Stimulated activated CD8-positive, alpha-beta memory T cell treated with anti-CD3 and anti-CD28 coated beads, Interleukin-4, amount 100 ng/mL, for 4 hours (primary cell): ENCODE results near the gene OSBP.
A peak's percentile ranks its signal among the peaks of the same experiment; 100 is the strongest.
"Not testable (repeated sequence)": the region's sequence is repeated elsewhere in the genome, so short reads cannot be mapped to it uniquely, and the experiment has no call there.

Experiments used
- DNase-seq, 2 donors: peaks; one replicate each; pipeline ENCODE4 v3.0.0-alpha.2; 2020; ENCODE audit warnings: low read depth in 2 of 2, low spot score in 1 of 2

OSBP gene

DNA sequence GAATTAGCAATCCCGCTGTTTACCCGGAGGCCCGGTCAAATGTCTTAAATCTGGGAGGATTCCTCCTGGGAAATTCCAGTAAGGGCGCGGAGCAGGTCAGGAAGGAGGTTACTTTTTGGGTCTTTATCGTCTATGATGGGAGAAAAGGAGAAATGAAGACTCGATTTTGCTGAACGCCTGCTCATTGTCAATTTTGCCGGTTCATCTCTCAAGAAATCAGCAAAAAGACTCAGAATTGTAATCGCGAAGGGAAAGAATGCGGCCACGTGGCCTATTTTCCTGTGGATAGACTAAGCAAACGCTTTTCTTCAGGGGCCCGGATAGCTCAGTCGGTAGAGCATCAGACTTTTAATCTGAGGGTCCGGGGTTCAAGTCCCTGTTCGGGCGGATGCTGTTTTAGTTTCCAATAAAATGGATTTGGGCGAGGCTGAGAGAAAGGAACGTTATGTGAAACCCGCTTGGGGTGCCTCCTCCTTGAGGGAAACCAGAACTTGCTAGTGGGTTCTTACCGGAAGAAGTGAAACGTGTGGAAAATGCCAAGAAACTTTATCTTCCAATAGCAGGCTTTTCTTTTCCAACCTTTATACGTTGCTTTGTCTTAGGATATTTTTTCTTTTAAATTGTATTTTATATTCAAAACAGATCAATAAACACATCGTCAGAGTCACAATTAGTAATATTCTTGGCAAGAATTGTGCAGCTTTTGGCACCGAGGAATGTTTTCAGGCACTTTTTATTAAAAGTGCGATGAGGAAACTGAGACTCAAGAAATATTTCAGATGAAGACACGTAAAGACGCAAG is 59.3 kb downstream of the OSBP start:
- DNase-seq = peak; percentile 18 to 39

DNA sequence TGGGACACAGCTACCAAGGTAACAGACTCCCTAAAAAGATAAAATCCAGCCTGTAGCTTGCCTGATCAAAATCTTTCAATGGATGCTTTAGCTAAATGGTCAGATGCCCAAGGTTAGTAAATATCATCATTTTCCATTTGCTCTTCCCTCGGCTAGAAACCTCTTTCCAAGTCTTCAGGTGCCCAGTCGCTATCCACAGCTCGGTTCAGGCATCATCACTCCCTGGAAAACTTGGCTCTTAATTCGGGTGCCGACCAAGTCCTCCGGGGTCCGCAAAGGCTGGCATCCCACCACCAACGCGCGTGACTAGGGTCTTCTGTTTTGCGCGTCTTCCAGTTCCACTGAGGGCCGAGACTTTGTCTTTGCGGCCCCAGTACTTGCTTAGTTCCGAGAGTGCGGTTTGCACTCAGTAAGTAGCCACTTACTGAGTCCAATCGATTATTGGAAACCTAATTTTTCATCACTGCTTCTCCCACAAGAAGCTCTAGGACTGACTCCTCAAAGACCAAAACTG is 59.9 kb downstream of the OSBP start:
- DNase-seq = no peak

DNA sequence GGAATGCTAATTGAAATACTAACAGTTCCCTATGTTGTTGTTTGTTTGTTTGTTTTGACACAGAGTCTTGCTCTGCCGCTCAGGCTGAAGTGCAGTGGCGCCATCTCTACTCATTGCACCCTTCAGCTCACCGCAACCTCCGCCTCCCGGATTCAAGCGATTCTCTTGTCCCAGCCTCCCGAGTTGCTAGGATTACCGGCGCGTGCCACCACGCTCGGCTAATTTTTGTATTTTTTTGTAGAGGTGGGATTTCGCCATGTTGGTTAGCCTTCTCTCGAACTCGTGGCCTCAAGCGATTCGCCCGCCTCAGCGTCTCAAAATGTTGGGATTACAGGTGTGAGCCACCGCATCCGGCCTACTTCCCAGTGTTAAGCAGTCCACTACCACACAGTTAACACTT is 62.3 kb downstream of the OSBP start:
- no peak for DNase-seq

DNA sequence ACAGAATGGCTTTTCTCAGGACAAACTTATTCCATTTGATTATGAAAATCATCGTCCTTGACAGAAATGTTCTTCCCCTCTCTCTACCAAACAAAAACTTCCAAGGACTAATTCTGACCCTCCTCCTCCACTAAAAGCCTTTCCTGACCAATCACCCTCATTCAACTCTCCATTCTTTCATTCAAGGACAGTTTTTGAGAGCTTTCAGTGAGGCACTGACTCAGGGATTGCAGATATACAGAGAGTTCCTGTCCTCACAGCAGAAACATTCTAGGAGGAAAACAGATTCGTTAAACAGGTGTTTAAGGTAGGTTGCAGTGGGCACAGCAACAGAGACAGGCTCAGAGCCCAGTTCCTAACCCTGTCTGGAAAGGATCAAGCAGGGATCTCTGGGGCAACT is 62.7 kb downstream of the OSBP start:
- DNase-seq = no peak

DNA sequence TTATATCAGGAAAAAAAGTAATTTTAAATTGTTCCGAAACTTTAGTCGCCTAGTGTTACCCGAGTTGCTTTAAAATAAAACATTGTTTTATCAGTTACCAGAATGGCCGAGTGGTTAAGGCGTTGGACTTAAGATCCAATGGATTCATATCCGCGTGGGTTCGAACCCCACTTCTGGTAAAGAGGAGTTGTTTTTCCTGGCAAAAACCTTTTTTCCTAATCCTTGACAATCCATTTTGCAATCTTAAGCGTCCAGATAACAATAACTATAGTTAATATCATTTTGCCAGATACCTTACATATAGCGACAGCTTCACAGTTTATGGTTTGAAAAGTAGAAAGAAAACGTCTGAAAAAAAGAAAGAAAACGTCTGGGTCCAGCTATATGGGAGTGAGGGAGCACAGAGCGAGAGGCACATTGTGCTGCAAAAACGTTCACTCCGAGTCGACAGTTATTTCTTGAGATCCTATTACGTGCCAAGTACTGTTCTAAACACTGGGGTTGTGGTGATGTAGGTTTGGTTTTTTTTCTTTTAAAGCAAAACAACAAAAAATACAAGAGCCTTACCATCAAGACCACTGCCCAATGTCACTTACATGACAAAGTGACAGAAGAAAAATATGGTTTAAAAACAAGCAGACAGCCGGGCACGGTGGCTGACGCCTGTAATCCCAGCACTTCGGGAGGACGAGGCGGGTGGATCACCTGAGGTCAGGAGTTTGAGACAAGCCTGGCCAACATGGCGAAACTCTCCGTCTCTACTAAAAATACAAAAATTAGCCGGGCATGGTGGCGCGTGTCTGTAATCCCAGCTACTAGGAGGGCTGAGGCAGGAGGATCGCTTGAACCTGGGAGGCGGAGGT is 63.7 kb downstream of the OSBP start:
- no peak for DNase-seq

DNA sequence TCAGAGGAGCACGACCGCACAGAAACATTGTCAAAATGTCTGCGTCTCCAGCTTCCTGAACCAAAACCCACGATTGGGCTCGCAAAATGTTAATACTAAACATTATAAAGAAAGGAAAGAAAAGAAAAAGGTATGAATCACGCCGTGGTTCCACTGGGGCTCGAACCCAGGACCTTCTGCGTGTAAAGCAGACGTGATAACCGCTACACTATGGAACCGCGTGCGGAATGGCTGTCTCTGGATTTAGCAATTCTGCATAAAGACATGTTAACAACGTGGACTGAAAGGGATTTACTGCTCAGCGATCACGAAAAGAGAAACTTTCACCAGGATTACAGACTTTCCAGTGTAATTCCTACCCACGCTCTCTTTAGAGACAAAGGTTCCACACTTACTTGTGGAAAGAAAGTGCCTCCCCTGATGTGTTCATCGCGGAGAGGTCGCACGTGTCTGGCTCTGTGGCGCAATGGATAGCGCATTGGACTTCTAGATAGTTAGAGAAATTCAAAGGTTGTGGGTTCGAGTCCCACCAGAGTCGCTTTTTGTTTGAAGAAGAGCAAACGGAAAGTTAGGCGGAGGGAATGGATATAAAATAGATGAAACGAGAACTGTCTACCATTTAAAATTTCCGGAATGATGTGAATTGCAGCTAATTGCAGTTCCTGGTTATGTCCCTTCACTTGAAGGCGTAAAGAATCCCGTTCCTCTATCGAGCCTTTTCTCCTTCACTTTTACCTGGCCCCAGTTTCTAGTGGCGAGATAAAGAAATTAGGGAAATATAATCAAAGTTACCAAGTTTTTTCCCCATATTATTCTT is 64.5 kb downstream of the OSBP start:
- DNase-seq = peak; percentile 50 to 81

DNA sequence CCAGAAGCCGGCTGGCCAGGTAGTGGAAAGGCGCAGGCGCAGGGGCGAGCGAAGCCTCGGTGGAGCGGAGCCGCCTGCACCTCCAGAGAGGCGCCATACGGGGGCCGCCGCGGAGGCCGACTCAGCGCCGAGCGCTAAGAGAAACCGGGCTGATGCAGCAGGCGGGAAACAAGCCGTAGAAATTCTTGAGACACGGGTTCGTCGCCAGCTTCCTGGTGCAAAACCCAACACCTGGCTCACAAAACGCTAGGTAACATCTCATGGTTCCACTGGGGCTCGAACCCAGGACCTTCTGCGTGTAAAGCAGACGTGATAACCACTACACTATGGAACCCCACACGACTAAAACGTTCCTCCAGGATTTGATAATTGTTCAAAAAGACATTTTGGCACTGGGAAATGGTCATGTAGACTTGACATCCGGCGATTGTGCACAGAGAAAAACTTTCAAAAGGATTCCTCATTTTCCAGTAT is 65.2 kb downstream of the OSBP start:
- DNase-seq = peak; percentile 70

DNA sequence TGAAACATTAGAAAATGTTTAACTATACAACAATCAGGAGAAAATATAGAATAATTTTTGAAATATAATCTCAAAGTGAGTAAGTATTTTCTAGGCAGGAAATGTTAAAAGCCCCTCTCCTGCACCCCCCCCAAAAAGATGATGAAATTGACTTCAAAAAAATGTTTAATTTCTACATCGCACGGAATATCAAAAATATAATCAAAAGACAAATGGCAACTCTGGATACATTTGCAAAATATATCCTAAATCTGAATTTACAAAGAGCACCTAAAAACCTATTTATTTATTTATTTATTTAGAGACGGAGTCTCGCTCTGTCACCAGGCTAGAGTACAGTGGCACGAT is 67.3 kb downstream of the OSBP start:
- no peak for DNase-seq

DNA sequence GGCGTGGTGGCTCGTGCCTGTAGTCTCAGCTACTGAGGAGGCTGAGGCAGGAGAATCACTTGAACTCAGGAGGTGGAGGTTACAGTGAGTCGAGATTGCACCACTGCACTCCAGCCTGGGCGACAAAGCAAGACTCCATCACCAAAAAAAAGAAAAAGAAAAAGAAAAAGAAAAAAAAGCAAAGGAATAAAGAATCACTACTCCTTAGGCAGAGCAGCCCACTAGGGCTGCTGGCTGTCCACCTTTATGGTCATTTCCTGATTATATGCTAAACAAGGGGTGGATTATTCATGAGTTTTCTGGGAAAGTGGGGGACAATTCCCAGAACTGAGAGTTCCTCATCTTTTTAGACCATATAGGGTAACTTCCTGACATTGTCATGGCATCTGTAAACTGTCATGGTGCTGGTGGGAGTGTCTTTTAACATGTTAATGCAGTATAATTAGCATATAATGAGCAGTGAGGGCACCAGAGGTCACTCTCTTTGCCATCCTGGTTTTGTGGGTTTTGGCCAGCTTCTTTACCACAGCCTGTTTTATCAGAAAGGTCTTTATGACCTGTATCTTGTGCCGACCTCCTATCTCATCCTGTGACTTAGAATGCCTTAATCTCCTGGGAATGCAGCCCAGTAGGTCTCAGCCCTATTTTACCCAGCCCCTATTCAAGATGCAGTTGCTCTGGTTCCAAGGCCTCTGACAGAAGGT is 67.8 kb downstream of the OSBP start:
- DNase-seq = not testable (repeated sequence)

DNA sequence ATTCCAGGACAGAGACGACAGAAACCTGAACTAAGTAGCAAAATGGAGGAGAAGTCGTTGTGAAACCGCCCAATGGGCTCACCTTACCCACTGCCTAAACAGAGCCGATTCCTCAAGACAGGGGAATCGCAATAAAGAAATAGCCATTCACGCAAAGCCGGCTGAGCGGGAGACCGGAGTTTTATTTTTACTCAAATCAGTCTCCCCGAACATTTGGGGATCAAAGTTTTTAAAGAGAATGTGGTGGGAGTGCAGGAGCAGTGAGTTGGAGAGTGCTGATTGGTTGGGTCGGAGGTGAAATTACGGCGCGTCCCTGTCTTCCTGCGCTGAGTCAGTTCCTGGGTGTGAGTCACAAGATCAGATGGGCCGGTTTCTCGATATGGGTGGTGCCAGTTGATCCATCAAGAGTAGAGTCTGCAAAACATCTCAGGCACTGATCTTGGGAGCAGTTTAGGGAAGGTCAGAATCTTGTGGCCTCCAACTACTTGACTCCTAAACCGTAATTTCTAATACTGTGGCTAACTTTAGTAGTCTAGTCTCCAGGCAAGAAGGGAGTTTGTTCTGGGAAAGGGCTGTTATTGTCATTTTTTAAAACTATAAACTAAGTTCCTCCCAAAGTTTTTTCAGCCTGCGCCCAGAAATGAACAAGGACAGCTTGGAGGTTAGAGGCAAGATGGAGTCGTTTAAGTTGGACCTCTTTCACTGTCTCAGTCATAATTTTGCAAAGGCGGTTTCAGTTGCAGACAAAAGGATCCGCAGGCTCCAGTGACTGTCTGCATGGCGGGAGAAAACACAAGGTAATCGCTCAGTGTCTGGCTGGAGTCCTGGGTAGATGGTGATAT is 70.2 kb downstream of the OSBP start:
- DNase-seq = no peak

DNA sequence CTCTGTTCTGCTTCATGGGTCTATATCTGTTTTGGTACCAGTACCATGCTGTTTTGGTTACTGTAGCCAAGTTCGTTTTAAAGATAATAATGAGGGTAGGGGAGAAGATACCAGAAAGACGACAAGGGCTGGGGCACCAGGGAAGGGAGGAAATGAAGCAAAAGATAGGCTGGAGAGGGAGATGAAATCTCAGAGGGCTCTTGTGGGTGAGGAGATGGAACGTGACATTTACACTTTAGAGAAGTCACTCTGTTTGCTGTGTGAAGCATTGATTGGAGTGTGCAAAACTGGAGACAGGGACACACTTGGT is 70.8 kb downstream of the OSBP start:
- no peak for DNase-seq

DNA sequence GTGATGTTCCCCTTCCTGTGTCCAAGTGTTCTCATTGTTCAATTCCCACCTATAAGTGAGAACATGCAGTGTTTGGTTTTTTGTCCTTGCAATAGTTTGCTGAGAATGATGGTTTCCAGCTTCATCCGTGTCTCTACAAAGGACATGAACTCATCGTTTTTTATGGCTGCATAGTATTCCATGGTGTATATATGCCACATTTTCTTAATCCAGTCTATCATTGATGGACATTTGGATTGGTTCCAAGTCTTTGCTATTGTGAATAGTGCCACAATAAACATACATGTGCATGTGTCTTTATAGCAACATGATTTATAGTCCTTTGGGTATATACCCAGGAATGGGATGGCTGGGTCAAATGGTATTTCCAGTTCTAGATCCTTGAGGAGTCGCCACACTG is 71.9 kb downstream of the OSBP start:
- DNase-seq = not testable (repeated sequence)

DNA sequence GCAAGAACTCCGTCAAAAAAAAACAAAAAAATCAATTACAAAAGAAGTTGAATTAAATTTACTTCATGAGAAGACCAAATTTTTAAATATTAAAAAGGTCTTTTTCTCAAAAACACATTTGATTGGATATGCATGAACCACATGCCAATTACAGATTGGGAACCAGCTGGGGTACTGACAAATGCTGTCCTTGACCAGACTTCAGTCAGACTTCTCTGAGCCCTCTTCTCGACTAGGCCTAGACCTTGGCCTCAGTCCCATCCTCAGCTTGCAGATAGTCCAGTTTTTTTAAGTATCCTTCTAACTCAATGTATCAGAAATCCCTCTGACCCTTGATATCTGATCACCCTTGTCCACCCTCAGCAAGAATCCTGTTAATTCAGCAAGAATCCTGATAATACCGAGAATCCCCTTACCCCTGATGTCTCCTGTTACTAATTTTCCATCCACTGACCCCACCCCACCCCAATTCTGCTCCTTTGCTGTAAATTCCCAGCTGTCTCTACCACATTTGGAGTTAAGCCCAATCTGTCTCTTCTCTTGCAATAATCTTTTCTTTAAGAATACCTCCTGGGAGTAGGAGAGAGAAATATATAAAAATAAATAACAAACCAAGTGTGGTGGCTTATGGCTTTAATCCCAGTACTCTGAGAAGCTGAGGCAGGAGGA is 73.3 kb downstream of the OSBP start:
- DNase-seq = no peak

DNA sequence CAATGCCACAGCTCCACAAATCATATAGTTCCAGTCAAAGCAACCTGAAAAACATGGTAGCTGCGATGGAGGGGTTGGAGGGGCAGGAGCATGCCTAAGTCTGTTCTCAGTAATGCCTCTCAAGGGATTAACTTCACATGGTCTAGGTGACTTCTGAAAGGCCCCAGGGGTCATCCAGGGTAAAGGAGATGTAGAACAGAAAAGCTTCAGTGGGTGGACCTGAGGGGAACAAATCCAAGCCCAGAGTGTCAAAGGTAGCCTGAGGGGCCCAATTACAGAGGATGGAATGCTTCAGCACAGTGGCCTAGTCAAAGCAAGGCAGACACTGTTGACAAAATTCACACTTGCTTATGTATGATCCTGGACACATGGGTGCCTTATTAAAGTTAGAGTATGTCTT is 80.9 kb downstream of the OSBP start:
- DNase-seq = no peak

DNA sequence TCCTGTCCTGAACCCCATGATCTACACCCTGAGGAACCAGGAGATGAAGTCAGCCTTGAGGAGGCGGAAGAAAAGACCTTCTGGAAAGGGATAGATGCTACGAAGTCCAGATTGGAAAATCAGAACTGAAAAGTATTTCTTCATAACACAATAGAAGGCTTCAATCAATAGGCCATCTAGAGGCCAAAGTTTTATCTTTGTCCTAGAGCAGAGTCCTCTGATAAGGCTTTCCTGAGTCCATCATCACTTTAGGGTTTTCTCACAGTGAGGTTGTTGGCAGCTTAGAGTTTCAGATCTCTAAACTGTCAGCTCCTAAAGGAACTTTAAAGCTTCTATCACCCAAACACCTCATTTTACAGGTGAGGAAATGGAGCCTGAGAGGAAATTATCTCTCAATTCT is 83.0 kb downstream of the OSBP start:
- DNase-seq = no peak

DNA sequence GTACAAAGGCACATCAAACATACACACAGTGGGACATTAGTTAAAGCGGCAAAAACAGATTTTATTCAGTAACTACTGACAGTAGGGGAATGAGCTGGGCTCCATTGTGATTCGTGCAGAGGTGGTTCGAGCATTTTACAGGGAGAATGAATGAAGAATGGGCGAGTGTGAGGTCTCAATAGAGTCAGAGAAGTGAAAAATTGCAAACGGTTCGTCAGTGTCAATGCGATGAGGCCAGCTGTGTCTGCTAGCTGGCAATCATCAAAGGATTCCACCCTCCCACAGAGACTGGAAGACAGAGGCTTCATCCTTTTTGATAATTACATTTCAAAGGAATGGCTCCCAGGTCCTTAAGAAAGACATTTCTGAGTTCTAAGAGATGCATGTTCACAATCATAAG is 86.9 kb downstream of the OSBP start:
- no peak for DNase-seq
